CD8-positive, alpha-beta memory T cell (primary cell): Measurements from ENCODE around the gene CACNA1C. TPM values are rescaled to one million over a fixed set of nuclear protein-coding genes. Genes with fewer than 3 reads are reported as not detected.
"Not testable (repeated sequence)": the region's sequence is repeated elsewhere in the genome, so short reads cannot be mapped to it uniquely, and the experiment has no call there.

Source experiments
- CTCF ChIA-PET: fragments of 350-600 bp; sonication (Branson Sonifier 250); formaldehyde crosslinking; loops from one replicate; lab custom pipeline; 2021; ENCODE audit warnings: antibody characterized with exemption; lab: Charles Lee
- POLR2A ChIA-PET: fragments of 350-600 bp; sonication (Branson Sonifier 250); formaldehyde crosslinking; loops from one replicate; lab custom pipeline; 2021; ENCODE audit warnings: antibody characterized with exemption; lab: Charles Lee
- DNase-seq, 5 donors: peaks; one replicate each; pipeline versions ENCODE4 v3.0.0 to v3.0.0-alpha.2; 2020 to 2022; ENCODE audit warnings: mixed read lengths in 1 of 5
- H3K27ac ChIP-seq: one replicate; pipeline ENCODE4 v1.7.0; 2013; ENCODE audit warnings: low read depth, mild to moderate bottlenecking, low read length, moderate library complexity
- H3K27me3 ChIP-seq: 2 replicates; pipeline ENCODE4 v1.7.0; 2013; ENCODE audit warnings: low read length, mild to moderate bottlenecking; ENCODE audit not compliant: insufficient read depth, poor library complexity, severe bottlenecking
- H3K36me3 ChIP-seq: 2 replicates; pipeline ENCODE4 v1.7.0; 2013; ENCODE audit warnings: mild to moderate bottlenecking, low read length, moderate library complexity; ENCODE audit not compliant: insufficient read depth
- H3K4me1 ChIP-seq: 2 replicates; pipeline ENCODE4 v1.7.0; 2013; ENCODE audit warnings: mild to moderate bottlenecking, low read length, moderate library complexity; ENCODE audit not compliant: insufficient read depth
- H3K4me3 ChIP-seq: 2 replicates; pipeline ENCODE4 v1.7.0; 2013; ENCODE audit warnings: mild to moderate bottlenecking, low read length
- H3K9me3 ChIP-seq: 2 replicates; pipeline ENCODE4 v1.7.0; 2013; ENCODE audit warnings: mild to moderate bottlenecking, low read length
- H3K27ac Mint-ChIP-seq, 8 donors: one replicate each; pipeline ENCODE4 v1.8.0; 2020 to 2021; ENCODE audit warnings: mixed read lengths in 8 of 8, mild to moderate bottlenecking in 6 of 8, inconsistent platforms in 3 of 8, moderate library complexity in 3 of 8
- H3K27me3 Mint-ChIP-seq, 2 donors: one replicate each; pipeline ENCODE4 v1.8.0; 2020 to 2021; ENCODE audit warnings: mixed read lengths in 2 of 2, mild to moderate bottlenecking in 1 of 2, moderate library complexity in 1 of 2
- H3K36me3 Mint-ChIP-seq, 3 donors: one replicate each; pipeline ENCODE4 v1.8.0; 2020 to 2021; ENCODE audit warnings: mixed read lengths in 3 of 3, inconsistent platforms in 1 of 3, mild to moderate bottlenecking in 1 of 3
- H3K4me1 Mint-ChIP-seq, 3 donors: one replicate each; pipeline ENCODE4 v1.8.0; 2020 to 2021; ENCODE audit warnings: mixed read lengths in 3 of 3, inconsistent platforms in 1 of 3, mild to moderate bottlenecking in 1 of 3
- H3K4me3 Mint-ChIP-seq, 7 donors: one replicate each; pipeline ENCODE4 v1.8.0; 2020 to 2021; ENCODE audit warnings: mixed read lengths in 7 of 7, mild to moderate bottlenecking in 6 of 7, moderate library complexity in 4 of 7, inconsistent platforms in 2 of 7
- H3K9me3 Mint-ChIP-seq, 5 donors: one replicate each; pipeline ENCODE4 v1.8.0; 2020 to 2022; ENCODE audit warnings: mixed read lengths in 5 of 5, mild to moderate bottlenecking in 3 of 5, moderate library complexity in 2 of 5, inconsistent platforms in 1 of 5
- polyA plus RNA-seq: library from polyadenylated mRNA; unstranded; fragments of 300-500 nt; fragmentation: Illumina TruSeq; gene quantifications from one replicate; pipeline ENCODE4 v1.2.3, GENCODE V29; 2021
- total RNA-seq, 2 experiments: library from RNA; stranded (reverse); gene quantifications; one replicate each; pipeline ENCODE4 v1.2.3, GENCODE V29; 2021

The CACNA1C gene
- total and polyA plus RNA-seq, 3 experiments from 2014 or later: 0.04 to 0.10 (median 0.04) TPM

DNA sequence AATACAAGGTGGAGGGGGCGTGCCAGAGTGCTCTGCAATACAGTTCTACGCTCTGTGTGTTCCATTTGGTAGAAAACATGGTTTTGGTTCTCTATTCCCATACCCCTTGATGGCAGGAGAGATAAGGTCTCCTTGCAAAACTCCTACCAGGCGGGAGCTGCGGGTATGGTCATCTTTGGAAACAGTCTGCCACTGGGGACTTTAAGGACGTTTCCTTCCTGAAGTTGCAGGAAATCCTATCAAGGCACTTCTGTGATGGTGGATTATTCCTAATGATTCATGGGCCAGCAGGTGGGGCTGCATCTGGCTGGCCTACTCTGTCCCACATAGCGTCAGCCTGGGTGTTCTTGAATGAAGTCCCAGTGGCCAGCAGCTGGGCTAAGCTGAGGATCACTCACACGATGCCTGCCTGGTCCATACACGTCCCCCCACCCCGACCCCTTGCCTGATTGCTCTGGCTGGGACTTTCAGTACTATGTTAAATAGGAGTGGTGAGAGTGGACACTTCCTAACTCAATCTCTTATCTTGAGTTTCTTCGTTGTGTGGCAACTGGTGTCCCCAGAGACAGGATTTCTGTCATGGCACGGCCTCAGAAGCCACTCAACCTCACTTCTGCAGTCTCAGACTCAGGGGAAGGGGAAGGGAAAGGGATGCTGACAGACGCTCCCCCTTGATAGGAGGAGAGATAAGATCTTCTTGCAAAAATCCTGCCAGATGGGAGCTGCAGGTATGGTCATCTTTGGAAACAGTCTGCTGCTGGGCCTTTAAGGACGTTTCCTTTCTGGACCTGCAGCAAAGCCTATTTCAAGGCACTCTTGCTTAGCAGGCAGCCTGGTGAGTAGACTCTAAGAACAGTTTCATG, 680.9 kb downstream of the CACNA1C start:
- H3K4me1 Mint-ChIP-seq: peaks cover 8 to 9% (median 9%) of the 10 kb centered on the region in 3 donors

DNA sequence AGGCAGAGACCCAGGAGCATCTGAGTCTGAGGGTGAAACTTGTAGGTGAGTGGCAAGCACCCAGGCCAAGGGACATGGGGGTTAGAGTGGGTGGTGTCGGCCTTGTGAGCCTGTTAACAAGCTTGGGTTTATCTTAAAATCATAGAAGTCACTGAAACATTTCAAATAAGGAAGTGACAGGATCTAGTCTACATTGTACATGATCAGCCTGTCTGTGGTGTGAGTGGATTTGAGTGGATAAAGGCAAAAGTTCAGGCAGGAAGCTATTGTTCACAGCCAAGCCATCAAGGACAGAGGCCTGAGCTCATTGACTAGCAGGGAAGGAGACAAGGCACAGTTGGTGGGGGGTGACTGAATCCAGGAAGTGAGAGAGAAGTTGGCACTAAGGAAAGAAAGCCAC, 682.6 kb downstream of the CACNA1C start:
- Histone ChIP-seq H3K27me3 (peaks cover 6% of the 10 kb centered on the region), H3K4me3 (no peak overlapping the region), H3K4me1 (no peaks in the 10 kb centered on the region), H3K36me3 (no peaks in the 10 kb centered on the region), H3K27ac (no peak overlapping the region), H3K9me3 (no peaks in the 10 kb centered on the region)
- no peak for DNase-seq
- Mint-ChIP-seq H3K36me3 (peaks cover 0 to 4% (median 0%) of the 10 kb centered on the region in 3 donors), H3K4me1 (peaks cover 8 to 12% (median 9%) of the 10 kb centered on the region in 3 donors), H3K9me3 (peaks cover 0 to 1% (median 0%) of the 10 kb centered on the region in 5 donors), H3K27me3 (peaks cover 19 to 59% of the 10 kb centered on the region in 2 donors), H3K27ac (peak overlapping the region in 2 of 8 donors; percentile 13 to 80), H3K4me3 (no peak overlapping the region)
- ChIA-PET CTCF (no interaction called here), POLR2A (no interaction called here)

More for the DNA sequence above, 680.9 kb downstream of the CACNA1C start:
- DNase-seq: no peak
- no peak overlapping the region for H3K4me3 Mint-ChIP-seq
- H3K27me3 ChIP-seq: peaks cover 6% of the 10 kb centered on the region
- no peaks in the 10 kb centered on the region for H3K9me3 ChIP-seq
- peaks cover 16 to 59% of the 10 kb centered on the region in 2 donors for H3K27me3 Mint-ChIP-seq
- H3K36me3 ChIP-seq: no peaks in the 10 kb centered on the region
- no peak overlapping the region for H3K27ac Mint-ChIP-seq
- H3K9me3 Mint-ChIP-seq: peaks cover 0 to 1% (median 0%) of the 10 kb centered on the region in 5 donors
- no peaks in the 10 kb centered on the region for H3K4me1 ChIP-seq
- H3K4me3 ChIP-seq: no peak overlapping the region
- ChIA-PET CTCF (interaction anchor here (0.8 kb wide), 1 partner anchor 43 kb away, joined by 4 read pairs; no protein-coding TSS in a partner anchor), POLR2A (no interaction called here)
- H3K36me3 Mint-ChIP-seq: peaks cover 0 to 4% (median 0%) of the 10 kb centered on the region in 3 donors
- no peak overlapping the region for H3K27ac ChIP-seq

DNA sequence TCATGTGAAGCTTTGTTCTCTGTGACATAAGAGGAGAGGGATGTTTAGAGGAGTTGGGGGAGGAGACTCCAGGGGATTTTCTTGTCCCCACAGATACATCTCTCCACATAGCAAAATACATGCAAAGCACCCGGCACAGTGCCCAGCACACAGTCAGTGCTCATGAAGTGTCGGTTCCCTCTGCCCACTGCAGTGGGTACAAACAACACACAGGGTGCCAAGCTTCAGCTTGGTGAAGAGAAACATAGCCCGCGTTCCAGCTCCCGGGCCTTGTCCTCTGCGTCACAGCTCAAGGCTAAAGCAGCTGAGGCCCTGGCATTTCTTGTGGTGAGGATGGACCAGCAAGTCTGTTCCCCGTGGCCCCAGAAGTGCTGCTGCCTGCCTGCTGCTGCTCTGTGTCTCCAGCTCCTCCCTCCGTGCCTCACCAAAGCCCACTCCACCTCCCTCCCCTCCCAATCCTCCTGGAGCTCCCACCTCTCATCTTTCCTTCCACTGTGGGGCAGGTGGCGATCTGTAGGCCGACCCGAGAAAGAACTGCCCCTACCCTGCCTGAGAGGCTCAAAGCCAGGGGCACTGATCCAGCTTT, 685.0 kb downstream of the CACNA1C start:
- Histone ChIP-seq H3K27ac (no peak overlapping the region), H3K27me3 (no peaks in the 10 kb centered on the region), H3K36me3 (no peaks in the 10 kb centered on the region), H3K4me1 (no peaks in the 10 kb centered on the region), H3K9me3 (no peaks in the 10 kb centered on the region), H3K4me3 (no peak overlapping the region)
- POLR2A ChIA-PET: no interaction called here
- Mint-ChIP-seq H3K4me3 (no peak overlapping the region), H3K27me3 (peaks cover 22 to 46% of the 10 kb centered on the region in 2 donors), H3K36me3 (peaks cover 0 to 1% (median 0%) of the 10 kb centered on the region in 3 donors), H3K9me3 (no peaks in the 10 kb centered on the region), H3K4me1 (peaks cover 2 to 6% (median 2%) of the 10 kb centered on the region in 3 donors), H3K27ac (peak overlapping the region in 1 of 8 donors; percentile 57)
- no peak for DNase-seq
- CTCF ChIA-PET: no interaction called here

DNA sequence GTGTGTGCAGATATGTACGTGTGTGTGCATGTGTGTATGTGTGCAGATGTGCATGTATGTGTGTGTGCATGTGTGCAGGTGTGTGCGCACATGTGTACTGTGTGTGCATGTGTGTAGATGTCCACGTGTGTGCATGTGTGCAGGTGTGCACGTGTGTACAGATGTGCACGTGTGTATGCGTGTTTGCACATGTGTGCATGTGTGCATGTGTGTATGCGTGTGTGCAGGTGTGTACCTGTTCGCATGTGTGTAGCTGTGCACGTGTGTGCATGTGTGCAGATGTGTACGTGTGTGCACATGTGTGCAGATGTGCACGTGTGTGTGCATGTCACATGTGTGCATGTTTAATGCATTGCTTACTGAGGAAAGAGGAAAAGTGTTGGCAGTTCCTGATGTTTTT, 686.3 kb downstream of the CACNA1C start:
- Histone ChIP-seq H3K36me3 (no peaks in the 10 kb centered on the region), H3K27me3 (no peaks in the 10 kb centered on the region), H3K9me3 (no peaks in the 10 kb centered on the region), H3K4me3 (no peak overlapping the region), H3K27ac (no peak overlapping the region), H3K4me1 (no peaks in the 10 kb centered on the region)
- H3K4me1 Mint-ChIP-seq: peaks cover 0 to 3% (median 0%) of the 10 kb centered on the region in 3 donors
- no peaks in the 10 kb centered on the region for H3K9me3 Mint-ChIP-seq
- ChIA-PET CTCF (no interaction called here), POLR2A (no interaction called here)
- no peak overlapping the region for H3K4me3 Mint-ChIP-seq
- H3K27me3 Mint-ChIP-seq: peaks cover 21 to 35% of the 10 kb centered on the region in 2 donors
- no peaks in the 10 kb centered on the region for H3K36me3 Mint-ChIP-seq
- H3K27ac Mint-ChIP-seq: no peak overlapping the region
- DNase-seq: no peak

DNA sequence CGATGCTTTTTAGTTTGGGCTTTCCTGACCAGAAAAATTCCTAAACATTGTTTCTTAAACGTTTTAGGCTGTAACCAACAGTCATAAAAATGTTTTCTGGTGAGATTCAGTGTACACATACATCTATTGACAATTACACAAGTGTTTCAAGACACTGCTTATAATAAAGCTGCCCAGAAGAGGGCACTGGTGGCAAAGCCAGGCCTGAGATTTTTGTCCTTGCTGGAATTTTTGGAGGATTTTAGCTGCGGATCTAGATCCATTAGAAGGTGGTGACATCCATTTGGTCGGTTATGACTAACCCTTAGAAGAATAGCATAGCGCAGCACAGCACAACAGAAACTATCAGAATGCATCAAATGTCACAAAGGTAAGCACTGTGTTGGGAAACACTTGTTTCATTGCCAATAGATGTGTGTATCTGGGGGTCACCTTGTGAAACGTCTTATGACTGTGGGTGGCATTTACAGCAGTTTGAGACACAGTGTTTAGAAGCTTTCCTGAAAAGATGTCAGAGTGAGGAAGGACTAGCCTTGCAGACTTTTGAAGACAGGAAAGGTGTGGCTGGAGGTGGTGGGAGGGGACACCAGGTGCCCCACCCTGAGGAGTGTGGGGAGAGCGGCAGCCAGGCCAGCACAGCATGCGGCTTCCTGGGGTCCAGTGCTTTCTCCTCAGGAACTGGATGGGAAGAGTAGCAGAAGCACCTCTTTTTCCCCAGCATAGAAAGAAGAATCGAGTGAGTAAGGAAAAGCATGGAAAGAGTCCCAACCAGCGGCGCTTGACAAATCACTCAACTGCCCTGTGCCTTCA, 687.2 kb downstream of the CACNA1C start:
- DNase-seq: no peak
- Histone ChIP-seq H3K27me3 (no peaks in the 10 kb centered on the region), H3K9me3 (no peaks in the 10 kb centered on the region), H3K4me1 (no peaks in the 10 kb centered on the region), H3K4me3 (no peak overlapping the region), H3K36me3 (no peaks in the 10 kb centered on the region), H3K27ac (no peak overlapping the region)
- ChIA-PET CTCF (no interaction called here), POLR2A (no interaction called here)
- H3K27me3 Mint-ChIP-seq: peaks cover 18 to 25% of the 10 kb centered on the region in 2 donors
- H3K4me3 Mint-ChIP-seq: no peak overlapping the region
- H3K4me1 Mint-ChIP-seq: peaks cover 0 to 3% (median 0%) of the 10 kb centered on the region in 3 donors
- H3K36me3 Mint-ChIP-seq: no peaks in the 10 kb centered on the region
- no peak overlapping the region for H3K27ac Mint-ChIP-seq
- no peaks in the 10 kb centered on the region for H3K9me3 Mint-ChIP-seq

DNA sequence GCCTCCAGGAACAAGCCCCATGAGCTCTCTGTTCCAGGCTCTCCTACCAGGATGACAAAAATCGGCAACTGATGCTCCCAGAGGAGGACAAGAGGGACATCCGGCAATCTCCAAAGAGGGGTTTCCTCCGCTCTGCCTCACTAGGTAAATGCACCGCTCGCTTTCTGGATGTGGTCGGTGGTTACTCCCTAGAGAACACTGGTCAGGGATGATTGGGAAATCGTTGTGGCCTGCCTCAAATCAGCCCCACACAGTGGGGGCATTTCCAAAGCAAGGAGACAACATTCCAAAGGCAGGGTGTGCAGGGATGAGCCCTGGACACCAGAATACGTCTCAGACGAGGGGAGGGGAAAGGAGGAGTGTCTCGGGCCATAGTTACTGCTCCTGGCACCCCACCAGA, 689.2 kb downstream of the CACNA1C start:
- H3K27me3 ChIP-seq, H3K9me3 ChIP-seq, H3K4me1 ChIP-seq, H3K27ac Mint-ChIP-seq, H3K4me3 Mint-ChIP-seq, H3K27ac ChIP-seq, CTCF ChIA-PET, H3K36me3 Mint-ChIP-seq, DNase-seq, H3K9me3 Mint-ChIP-seq, H3K4me1 Mint-ChIP-seq, POLR2A ChIA-PET, H3K36me3 ChIP-seq, H3K4me3 ChIP-seq: not testable (repeated sequence)
- peaks cover 10 to 16% of the 10 kb centered on the region in 2 donors for H3K27me3 Mint-ChIP-seq

DNA sequence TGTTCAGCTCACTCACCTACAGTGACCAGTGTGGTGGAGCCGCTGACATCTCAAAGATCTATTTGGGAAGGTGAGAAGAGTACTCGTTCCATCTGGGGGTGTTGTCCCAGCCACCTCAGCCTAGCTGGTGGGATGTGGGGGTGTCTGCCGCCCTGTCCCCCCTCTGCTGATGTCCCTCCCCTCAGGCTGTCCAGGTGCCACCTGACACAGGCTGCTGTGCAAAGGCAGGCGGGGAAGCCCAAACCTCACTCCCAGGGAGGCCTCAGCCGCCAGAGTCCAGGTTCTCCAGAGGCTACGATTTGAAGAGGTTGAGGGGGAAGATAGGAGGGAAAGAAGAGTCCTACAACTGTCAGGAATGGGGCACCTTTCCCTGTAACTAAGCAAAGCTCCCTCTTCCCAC, 690.7 kb downstream of the CACNA1C start:
- Mint-ChIP-seq H3K4me3 (no peak overlapping the region), H3K9me3 (peaks cover 0 to 5% (median 0%) of the 10 kb centered on the region in 5 donors), H3K27ac (no peak overlapping the region), H3K36me3 (no peaks in the 10 kb centered on the region), H3K4me1 (peaks cover 0 to 3% (median 0%) of the 10 kb centered on the region in 3 donors), H3K27me3 (peaks cover 6 to 27% of the 10 kb centered on the region in 2 donors)
- no peak overlapping the region for H3K4me3 ChIP-seq
- DNase-seq: no peak
- H3K36me3 ChIP-seq: no peaks in the 10 kb centered on the region
- ChIA-PET POLR2A (no interaction called here), CTCF (no interaction called here)
- no peaks in the 10 kb centered on the region for H3K9me3 ChIP-seq
- H3K27ac ChIP-seq: no peak overlapping the region
- H3K4me1 ChIP-seq: no peaks in the 10 kb centered on the region
- H3K27me3 ChIP-seq: no peaks in the 10 kb centered on the region
